Measurements from ENCODE around the gene AHCYL1.

DNA sequence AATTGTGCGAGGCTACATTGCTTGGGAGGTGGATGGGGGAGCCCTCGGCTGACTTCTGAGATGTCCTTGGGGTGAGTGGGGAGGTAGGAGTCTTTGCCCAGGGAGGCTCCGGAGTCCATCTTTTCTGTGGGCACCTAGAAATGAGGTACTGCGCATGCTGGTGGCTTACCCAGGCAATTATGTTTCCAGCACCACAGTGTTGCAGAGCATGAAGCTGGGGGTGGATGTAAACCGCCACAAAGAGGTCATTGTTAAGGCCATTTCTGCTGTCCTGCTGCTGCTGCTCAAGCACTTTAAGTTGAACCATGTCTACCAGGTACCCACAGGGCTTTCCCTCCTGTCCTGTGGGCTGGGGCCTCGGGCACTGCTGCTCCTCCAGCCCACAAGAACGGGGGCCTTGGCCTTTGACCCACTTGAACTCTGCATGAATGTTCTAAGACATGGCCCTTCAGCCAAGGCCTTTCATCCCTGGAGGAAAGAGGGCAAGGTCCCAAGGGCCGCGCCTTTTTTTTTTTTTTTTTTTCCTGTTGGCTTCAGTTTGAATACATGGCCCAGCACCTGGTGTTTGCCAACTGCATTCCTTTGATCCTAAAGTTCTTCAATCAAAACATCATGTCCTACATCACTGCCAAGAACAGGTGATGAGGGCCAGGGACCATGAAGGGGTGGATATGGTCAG lies 64.5 kb downstream of the AHCYL1 start:
- TF ChIP-seq RAD21 (conservative IDR thresholded peaks at IDR 0.05 in 1 of 2, IDR thresholded peaks at IDR 0.05 in 1 of 2) (no peak), CBX2 (IDR thresholded peaks at IDR 0.05; ENCODE audit: borderline replicate concordance, low read depth) (no peak), CTCF (IDR thresholded peaks at IDR 0.05) (no peak), JUNB (IDR thresholded peaks at IDR 0.05) (no peak), CEBPB (IDR thresholded peaks at IDR 0.05) (no peak)
- TF ChIP-seq, protein P1, sequence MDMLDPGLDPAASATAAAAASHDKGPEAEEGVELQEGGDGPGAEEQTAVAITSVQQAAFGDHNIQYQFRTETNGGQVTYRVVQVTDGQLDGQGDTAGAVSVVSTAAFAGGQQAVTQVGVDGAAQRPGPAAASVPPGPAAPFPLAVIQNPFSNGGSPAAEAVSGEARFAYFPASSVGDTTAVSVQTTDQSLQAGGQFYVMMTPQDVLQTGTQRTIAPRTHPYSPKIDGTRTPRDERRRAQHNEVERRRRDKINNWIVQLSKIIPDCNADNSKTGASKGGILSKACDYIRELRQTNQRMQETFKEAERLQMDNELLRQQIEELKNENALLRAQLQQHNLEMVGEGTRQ (IDR thresholded peaks at IDR 0.05) = no peak
